ENCODE data around the gene TRIM50. TPM values are rescaled to one million over a fixed set of nuclear protein-coding genes. Genes with fewer than 3 reads are reported as not detected.
"Not testable (repeated sequence)": the region's sequence is repeated elsewhere in the genome, so short reads cannot be mapped to it uniquely, and the experiment has no call there.

TRIM50 gene
- total RNA-seq, 1 experiment from 2014 or later: not detected

DNA sequence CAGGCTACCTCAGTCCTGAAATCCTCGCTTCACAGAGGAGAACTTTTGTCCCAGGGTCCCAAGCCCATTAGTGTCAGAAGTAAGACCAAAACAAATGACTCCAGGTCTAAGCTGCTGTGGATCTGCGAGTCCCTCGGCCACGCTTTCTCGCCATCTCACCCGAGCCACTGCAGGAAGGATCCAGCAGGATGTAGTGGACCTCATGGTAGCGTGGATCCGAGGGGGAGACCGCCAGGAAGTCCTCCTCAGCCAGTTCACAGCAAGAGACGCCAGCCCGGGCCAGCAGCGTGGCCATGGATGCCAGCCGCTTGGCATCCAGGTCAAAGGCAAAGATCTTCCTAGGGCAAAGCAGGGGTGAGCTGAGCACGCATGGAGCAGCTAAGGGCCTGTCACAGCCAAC, 23.8 kb downstream of the TRIM50 start:
- Histone ChIP-seq H3K4me1 (no peaks in the 10 kb centered on the region), H3K9me3 (no peaks in the 10 kb centered on the region), H3K36me3 (ENCODE audit: control insufficient read depth, insufficient read depth, low read length) (no peaks in the 10 kb centered on the region), H3K4me3 (ENCODE audit: low read depth, low read length) (no peak overlapping the region), H3K27me3 (replicated peaks; ENCODE audit: control insufficient read depth, insufficient read depth, low read length) (no peaks in the 10 kb centered on the region)
- peak in 1 of 2 experiments; percentile 15 for DNase-seq
- intact Hi-C loops (cut with micrococcal nuclease; ENCODE audit: unreplicated experiment): no loop called here
- Mint-ChIP-seq H3K4me3 (ENCODE audit: unreplicated experiment) (no peak overlapping the region), H3K27ac (ENCODE audit: unreplicated experiment) (no peak overlapping the region), H3K4me1 (ENCODE audit: low read depth, unreplicated experiment) (peaks cover 19% of the 10 kb centered on the region), H3K9me3 (ENCODE audit: unreplicated experiment) (no peaks in the 10 kb centered on the region), H3K27me3 (ENCODE audit: insufficient read depth, unreplicated experiment) (no peaks in the 10 kb centered on the region), H3K36me3 (ENCODE audit: insufficient read depth, unreplicated experiment) (peaks cover 55% of the 10 kb centered on the region)
- CTCF ChIA-PET: no interaction called here
- TF ChIP-seq, protein P1, sequence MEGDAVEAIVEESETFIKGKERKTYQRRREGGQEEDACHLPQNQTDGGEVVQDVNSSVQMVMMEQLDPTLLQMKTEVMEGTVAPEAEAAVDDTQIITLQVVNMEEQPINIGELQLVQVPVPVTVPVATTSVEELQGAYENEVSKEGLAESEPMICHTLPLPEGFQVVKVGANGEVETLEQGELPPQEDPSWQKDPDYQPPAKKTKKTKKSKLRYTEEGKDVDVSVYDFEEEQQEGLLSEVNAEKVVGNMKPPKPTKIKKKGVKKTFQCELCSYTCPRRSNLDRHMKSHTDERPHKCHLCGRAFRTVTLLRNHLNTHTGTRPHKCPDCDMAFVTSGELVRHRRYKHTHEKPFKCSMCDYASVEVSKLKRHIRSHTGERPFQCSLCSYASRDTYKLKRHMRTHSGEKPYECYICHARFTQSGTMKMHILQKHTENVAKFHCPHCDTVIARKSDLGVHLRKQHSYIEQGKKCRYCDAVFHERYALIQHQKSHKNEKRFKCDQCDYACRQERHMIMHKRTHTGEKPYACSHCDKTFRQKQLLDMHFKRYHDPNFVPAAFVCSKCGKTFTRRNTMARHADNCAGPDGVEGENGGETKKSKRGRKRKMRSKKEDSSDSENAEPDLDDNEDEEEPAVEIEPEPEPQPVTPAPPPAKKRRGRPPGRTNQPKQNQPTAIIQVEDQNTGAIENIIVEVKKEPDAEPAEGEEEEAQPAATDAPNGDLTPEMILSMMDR (IDR thresholded peaks at IDR 0.05; ENCODE audit: insufficient read depth in 1 of 2, low read depth in 1 of 2, low read length in 1 of 2, severe bottlenecking in 1 of 2, unreplicated experiment in 1 of 2): no peak
- BruUV-seq (replicated peaks): no TSS peak
- POLR2A ChIA-PET: no interaction called here

DNA sequence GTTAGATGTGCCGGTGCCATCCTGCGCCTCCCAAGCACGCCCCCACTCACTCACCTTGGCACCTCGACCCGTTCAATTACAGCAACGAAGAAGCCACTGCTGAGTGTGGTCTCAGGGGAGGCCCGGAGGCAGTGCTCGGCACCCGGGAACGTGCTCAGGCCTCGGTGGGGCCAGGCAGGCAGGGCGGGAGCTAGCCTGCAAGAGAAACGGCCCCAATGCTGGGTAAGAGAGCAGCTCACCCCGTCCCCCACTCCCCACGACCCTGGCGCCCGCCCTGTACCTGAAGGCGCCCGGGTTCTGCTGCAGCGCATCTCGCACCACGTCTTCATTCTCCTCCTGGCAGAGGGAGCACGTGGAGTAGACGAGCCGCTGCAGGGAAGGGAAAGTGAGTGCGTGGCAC, 24.3 kb downstream of the TRIM50 start:
- Histone ChIP-seq H3K9me3 (no peaks in the 10 kb centered on the region), H3K4me1 (no peaks in the 10 kb centered on the region), H3K27me3 (replicated peaks; ENCODE audit: control insufficient read depth, insufficient read depth, low read length) (no peaks in the 10 kb centered on the region), H3K4me3 (ENCODE audit: low read depth, low read length) (no peak overlapping the region), H3K36me3 (ENCODE audit: control insufficient read depth, insufficient read depth, low read length) (no peaks in the 10 kb centered on the region)
- ChIA-PET POLR2A (no interaction called here), CTCF (no interaction called here)
- Mint-ChIP-seq H3K36me3 (ENCODE audit: insufficient read depth, unreplicated experiment) (peaks cover 50% of the 10 kb centered on the region), H3K27me3 (ENCODE audit: insufficient read depth, unreplicated experiment) (no peaks in the 10 kb centered on the region), H3K9me3 (ENCODE audit: unreplicated experiment) (no peaks in the 10 kb centered on the region), H3K4me3 (ENCODE audit: unreplicated experiment) (no peak overlapping the region), H3K4me1 (ENCODE audit: low read depth, unreplicated experiment) (peaks cover 19% of the 10 kb centered on the region), H3K27ac (ENCODE audit: unreplicated experiment) (no peak overlapping the region)
- TF ChIP-seq, protein P1 (IDR thresholded peaks at IDR 0.05; ENCODE audit: insufficient read depth in 1 of 2, low read depth in 1 of 2, low read length in 1 of 2, severe bottlenecking in 1 of 2, unreplicated experiment in 1 of 2): no peak
- DNase-seq: peak in 1 of 2 experiments; percentile 3
- intact Hi-C loops (cut with micrococcal nuclease; ENCODE audit: unreplicated experiment): no loop called here
- no TSS peak for BruUV-seq (replicated peaks)

DNA sequence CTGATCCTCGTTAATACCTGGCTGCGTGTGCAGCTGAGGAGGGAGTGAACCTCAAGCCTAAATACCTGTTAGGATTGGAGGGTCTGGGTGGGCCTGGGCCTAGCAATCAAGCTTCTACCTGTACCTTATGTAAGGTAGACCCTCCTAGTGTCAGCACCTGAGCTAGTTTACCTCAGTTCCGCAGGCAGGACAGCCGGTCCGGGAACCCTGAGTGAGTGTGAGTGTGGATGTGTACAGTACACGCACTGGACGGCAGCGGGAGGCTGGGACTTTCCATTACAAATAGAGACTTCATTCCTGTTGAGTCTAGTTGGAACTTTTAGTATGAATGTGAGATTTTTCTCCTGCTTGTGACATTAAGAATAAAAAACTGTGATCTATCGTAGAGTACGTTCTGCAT, 25.0 kb downstream of the TRIM50 start:
- POLR2A ChIA-PET; intact Hi-C loops (cut with micrococcal nuclease; ENCODE audit: unreplicated experiment); H3K9me3 ChIP-seq; H3K4me3 Mint-ChIP-seq (ENCODE audit: unreplicated experiment); CTCF ChIA-PET; DNase-seq; H3K27ac Mint-ChIP-seq (ENCODE audit: unreplicated experiment); BruUV-seq (replicated peaks); H3K27me3 Mint-ChIP-seq (ENCODE audit: insufficient read depth, unreplicated experiment); H3K36me3 ChIP-seq (ENCODE audit: control insufficient read depth, insufficient read depth, low read length); H3K4me3 ChIP-seq (ENCODE audit: low read depth, low read length); H3K9me3 Mint-ChIP-seq (ENCODE audit: unreplicated experiment); H3K27me3 ChIP-seq (replicated peaks; ENCODE audit: control insufficient read depth, insufficient read depth, low read length); H3K4me1 ChIP-seq: not testable (repeated sequence)
- Mint-ChIP-seq H3K36me3 (ENCODE audit: insufficient read depth, unreplicated experiment) (peaks cover 43% of the 10 kb centered on the region), H3K4me1 (ENCODE audit: low read depth, unreplicated experiment) (peaks cover 15% of the 10 kb centered on the region)

DNA sequence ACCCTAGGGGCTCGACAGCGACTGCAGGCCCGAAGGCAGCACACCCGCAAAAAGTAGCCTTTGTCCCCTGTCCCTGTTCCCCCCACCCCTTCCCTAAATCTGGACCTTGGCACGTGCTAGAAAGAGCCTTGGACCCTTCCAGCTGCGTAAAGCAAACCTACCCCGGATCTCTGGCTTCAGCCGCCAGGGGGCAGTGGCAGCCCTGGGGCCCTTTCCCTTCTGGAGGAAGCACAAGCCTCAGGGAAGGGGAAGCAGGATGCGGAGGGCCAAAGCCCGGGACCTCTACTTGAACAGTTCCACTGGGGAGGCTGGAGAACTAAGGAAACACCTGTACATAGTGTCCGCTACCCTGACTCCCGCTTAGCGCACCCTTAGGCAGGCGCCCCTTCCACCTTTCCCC, 26.8 kb downstream of the TRIM50 start:
- BruUV-seq (replicated peaks); POLR2A ChIA-PET; DNase-seq; H3K27me3 Mint-ChIP-seq (ENCODE audit: insufficient read depth, unreplicated experiment); intact Hi-C loops (cut with micrococcal nuclease; ENCODE audit: unreplicated experiment); CTCF ChIA-PET; H3K27me3 ChIP-seq (replicated peaks; ENCODE audit: control insufficient read depth, insufficient read depth, low read length); H3K9me3 ChIP-seq; H3K4me3 ChIP-seq (ENCODE audit: low read depth, low read length); H3K4me3 Mint-ChIP-seq (ENCODE audit: unreplicated experiment); H3K9me3 Mint-ChIP-seq (ENCODE audit: unreplicated experiment); H3K36me3 ChIP-seq (ENCODE audit: control insufficient read depth, insufficient read depth, low read length); H3K4me1 ChIP-seq; H3K4me1 Mint-ChIP-seq (ENCODE audit: low read depth, unreplicated experiment); H3K27ac Mint-ChIP-seq (ENCODE audit: unreplicated experiment): not testable (repeated sequence)
- H3K36me3 Mint-ChIP-seq (ENCODE audit: insufficient read depth, unreplicated experiment): peaks cover 28% of the 10 kb centered on the region

DNA sequence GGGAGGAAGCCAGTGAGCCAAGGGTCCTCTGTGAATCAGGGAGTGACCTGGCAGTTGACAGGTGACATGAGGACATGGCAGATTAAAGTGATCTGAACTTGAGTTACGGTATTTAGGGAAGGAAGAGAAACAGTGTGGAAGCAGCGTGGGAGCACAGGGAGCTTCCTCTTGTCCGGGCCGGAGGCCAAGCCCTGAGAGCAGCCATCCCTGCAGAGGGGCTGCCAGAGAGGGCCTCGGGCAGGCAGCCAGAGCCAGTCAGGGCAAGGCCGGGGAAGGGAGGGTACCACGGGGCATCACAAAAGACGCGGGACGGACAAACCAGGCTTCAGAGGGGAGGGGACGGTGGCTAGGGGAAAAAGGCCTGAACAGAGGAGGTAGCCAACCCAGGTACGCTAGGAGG, 28.1 kb downstream of the TRIM50 start:
- H3K4me3 Mint-ChIP-seq (ENCODE audit: unreplicated experiment); CTCF ChIA-PET; H3K36me3 ChIP-seq (ENCODE audit: control insufficient read depth, insufficient read depth, low read length); H3K9me3 Mint-ChIP-seq (ENCODE audit: unreplicated experiment); H3K27ac Mint-ChIP-seq (ENCODE audit: unreplicated experiment); BruUV-seq (replicated peaks); H3K4me3 ChIP-seq (ENCODE audit: low read depth, low read length); H3K27me3 ChIP-seq (replicated peaks; ENCODE audit: control insufficient read depth, insufficient read depth, low read length); POLR2A ChIA-PET; intact Hi-C loops (cut with micrococcal nuclease; ENCODE audit: unreplicated experiment); DNase-seq; H3K4me1 Mint-ChIP-seq (ENCODE audit: low read depth, unreplicated experiment); H3K9me3 ChIP-seq; H3K4me1 ChIP-seq; H3K27me3 Mint-ChIP-seq (ENCODE audit: insufficient read depth, unreplicated experiment): not testable (repeated sequence)
- H3K36me3 Mint-ChIP-seq (ENCODE audit: insufficient read depth, unreplicated experiment): peaks cover 18% of the 10 kb centered on the region

DNA sequence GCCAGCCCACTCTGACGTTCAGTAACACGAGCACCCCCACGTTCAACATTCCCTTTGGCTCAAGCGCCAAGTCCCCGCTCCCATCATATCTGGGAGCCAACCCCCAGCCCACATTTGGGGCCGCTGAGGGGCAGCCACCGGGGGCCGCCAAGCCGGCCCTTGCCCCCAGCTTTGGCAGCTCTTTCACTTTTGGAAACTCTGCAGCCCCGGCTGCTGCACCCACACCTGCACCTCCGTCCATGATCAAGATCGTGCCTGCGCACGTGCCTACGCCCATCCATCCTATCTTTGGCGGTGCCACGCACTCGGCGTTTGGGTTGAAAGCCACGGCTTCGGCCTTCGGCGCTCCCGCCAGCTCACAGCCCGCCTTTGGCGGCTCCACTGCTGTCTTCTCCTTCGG, 30.2 kb downstream of the TRIM50 start:
- CTCF ChIA-PET; H3K9me3 Mint-ChIP-seq (ENCODE audit: unreplicated experiment); H3K4me1 Mint-ChIP-seq (ENCODE audit: low read depth, unreplicated experiment); H3K36me3 ChIP-seq (ENCODE audit: control insufficient read depth, insufficient read depth, low read length); H3K27me3 Mint-ChIP-seq (ENCODE audit: insufficient read depth, unreplicated experiment); DNase-seq; POLR2A ChIA-PET; intact Hi-C loops (cut with micrococcal nuclease; ENCODE audit: unreplicated experiment); H3K9me3 ChIP-seq; H3K4me3 Mint-ChIP-seq (ENCODE audit: unreplicated experiment); H3K27me3 ChIP-seq (replicated peaks; ENCODE audit: control insufficient read depth, insufficient read depth, low read length); H3K36me3 Mint-ChIP-seq (ENCODE audit: insufficient read depth, unreplicated experiment); H3K4me1 ChIP-seq; H3K27ac Mint-ChIP-seq (ENCODE audit: unreplicated experiment); BruUV-seq (replicated peaks); H3K4me3 ChIP-seq (ENCODE audit: low read depth, low read length): not testable (repeated sequence)

Measured in Caco-2 (cell line).